LNCaP clone FGC (cell line): ENCODE results near the gene PRM1.

Experiments used
- DNase-seq: peaks from one replicate; pipeline ENCODE4 v3.0.0-alpha.2; 2011; ENCODE audit warnings: low read depth
- H3K4me3 ChIP-seq: 2 replicates; pipeline ENCODE4 v1.5.1; 2011; ENCODE audit warnings: mild to moderate bottlenecking, low read depth, low read length, control low read depth
- CTCF ChIP-seq: IDR thresholded peaks from 2 replicates; pipeline ENCODE4 v1.5.1; 2012; ENCODE audit warnings: mild to moderate bottlenecking; ENCODE audit not compliant: control insufficient read depth, insufficient read depth; ENCODE audit errors: extremely low read depth

Gene PRM1

GRCh38 chr16:11255737-11256660 lies 25.1 kb downstream of the PRM1 start, which contains the start of gene SOCS1:
TSS of gene SOCS1 (minus strand) at chr16:11256204. CDS start at chr16:11255478, 726 bp downstream.
- peak; percentile 7 for DNase-seq
- H3K4me3 ChIP-seq: peak within 1 kb of the TSS; percentile 77
- peak; percentile 94 for TF ChIP-seq CTCF

- H3K4me3 ChIP-seq: peak overlapping the region; percentile 77
- no peak for DNase-seq
- 0 out of 2 replicates have a peak, but pooled peaks have one; percentile 8 for TF ChIP-seq CTCF
Observed at GRCh38 chr16:11254913-11255736, 26.0 kb downstream of the PRM1 start.

- no peak overlapping the region for H3K4me3 ChIP-seq
- no peak for DNase-seq
- TF ChIP-seq CTCF: no peak
Observed at GRCh38 chr16:11253995-11254912, 26.9 kb downstream of the PRM1 start.

- no peak for TF ChIP-seq CTCF
- no peak overlapping the region for H3K4me3 ChIP-seq
- no peak for DNase-seq
Observed at GRCh38 chr16:11253009-11253994, 27.8 kb downstream of the PRM1 start.

- no peak overlapping the region for H3K4me3 ChIP-seq
- TF ChIP-seq CTCF: no peak
- no peak for DNase-seq
Observed at GRCh38 chr16:11252482-11252931, 28.6 kb downstream of the PRM1 start.
